Stimulated activated CD8-positive, alpha-beta memory T cell treated with anti-CD3 and anti-CD28 coated beads, Interleukin-12 subunit alpha, Interleukin-12 subunit beta, amount 100 ng/mL, for 4 hours (primary cell): ENCODE data around the gene GRK4.

Experiments
- DNase-seq: peaks from one replicate; pipeline ENCODE4 v3.0.0-alpha.2; 2020; ENCODE audit warnings: low read depth

GRK4 gene

GRCh38 chr4:3073158-3074077 lies 110.0 kb downstream of the GRK4 start:
- no peak for DNase-seq

- peak; percentile 91 for DNase-seq
Measured at GRCh38 chr4:3074078-3074845, 110.9 kb downstream of the GRK4 start, which contains the start of the genes HTT and HTT-AS. Gene HTT (plus strand): TSS chr4:3074681. CDS start chr4:3074826, 145 bp downstream. Gene HTT-AS (minus strand): TSS chr4:3074538.

GRCh38 chr4:3074846-3075651 lies 111.7 kb downstream of the GRK4 start:
- peak; percentile 13 for DNase-seq

- no peak for DNase-seq
Measured at GRCh38 chr4:3075652-3075981, 112.2 kb downstream of the GRK4 start.

GRCh38 chr4:3077796-3078195 lies 114.4 kb downstream of the GRK4 start:
- DNase-seq = no peak

- no peak for DNase-seq
Measured at GRCh38 chr4:3079694-3080123, 116.3 kb downstream of the GRK4 start.

DNA sequence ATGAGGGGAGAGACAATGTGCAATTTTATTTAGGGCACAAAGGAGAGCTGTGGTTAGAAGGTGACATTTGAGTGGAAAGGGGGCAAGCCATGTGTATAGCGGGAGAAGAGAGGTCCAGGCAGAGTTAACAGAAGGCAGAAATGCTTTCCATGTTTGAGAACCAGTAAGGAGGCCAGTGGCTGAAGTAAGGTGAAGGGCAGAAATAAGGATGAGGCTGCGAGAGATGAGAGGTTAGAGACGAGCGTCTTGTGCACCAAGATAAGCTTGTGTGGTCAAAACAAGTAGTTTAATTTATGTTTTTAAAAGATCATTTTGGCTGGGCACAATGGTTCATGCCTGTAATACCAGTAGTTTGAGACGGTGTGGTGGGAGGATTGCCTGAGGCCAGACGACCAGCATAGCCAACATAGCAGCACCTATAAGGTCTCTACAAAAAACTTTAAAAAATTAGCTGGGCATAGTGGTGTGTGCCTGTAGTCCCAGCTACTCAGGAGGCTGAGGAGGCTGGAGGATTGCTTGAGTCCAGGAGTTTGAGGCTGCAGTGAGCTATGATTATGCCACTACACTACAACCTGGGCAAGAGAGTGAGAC lies 119.6 kb downstream of the GRK4 start:
- no peak for DNase-seq

DNA sequence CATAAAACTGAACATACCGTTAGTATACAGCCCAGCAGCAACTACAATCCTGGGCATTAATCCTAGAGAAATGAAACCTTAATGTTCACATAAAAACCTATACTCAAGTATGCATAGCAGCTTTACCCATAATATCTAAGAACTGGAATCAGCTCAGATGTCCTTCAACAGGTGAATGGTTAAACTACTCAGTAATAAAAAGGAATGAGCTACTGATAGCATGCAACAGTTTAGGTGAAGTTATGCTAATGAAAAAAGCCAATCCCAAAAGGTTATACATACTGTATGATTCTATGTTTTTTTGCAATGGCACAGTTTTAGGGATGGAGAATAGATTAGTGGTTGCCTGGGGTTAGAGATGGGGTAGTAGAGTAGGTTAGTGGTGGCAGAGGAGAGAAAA lies 120.4 kb downstream of the GRK4 start:
- no peak for DNase-seq

DNA sequence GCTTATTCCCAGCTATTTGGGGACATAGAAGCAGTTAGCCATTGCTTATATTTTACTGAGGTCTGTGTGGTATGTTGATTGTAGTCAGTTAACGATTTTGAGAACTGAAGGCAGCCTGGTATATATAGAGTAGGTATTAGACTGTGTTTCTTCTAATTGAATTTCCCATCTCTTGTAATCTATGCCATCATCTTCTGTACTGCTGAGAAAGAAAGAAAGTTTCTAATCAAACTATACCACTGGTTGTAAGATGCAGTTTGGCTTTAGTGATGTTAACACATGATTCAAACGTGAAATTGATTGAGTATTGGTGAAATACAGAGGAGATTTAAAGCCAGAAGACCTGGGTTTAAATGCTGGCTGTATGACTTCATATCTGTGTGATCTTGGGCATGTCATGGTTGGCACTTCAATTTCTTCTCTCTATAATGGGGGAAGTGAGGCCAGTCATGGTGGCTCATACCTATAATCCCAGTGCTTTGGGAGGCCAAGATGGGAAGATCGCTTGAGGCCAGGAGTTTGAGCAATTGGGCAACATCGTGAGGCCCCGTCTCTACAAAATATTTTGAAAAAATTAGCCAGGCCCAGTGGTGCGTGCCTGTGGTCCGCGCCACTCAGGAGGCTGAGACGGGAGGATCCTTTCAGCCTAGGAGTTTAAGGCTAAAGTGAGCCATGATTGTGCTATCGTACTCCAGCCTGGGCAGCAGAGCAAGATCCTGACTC lies 122.7 kb downstream of the GRK4 start:
- no peak for DNase-seq

GRCh38 chr4:3087115-3087797 lies 123.9 kb downstream of the GRK4 start:
- DNase-seq = no peak
